GM12801 (cell line): ENCODE measurements around the gene SULT2B1.

Source experiments
- TF ChIP-seq, protein P1 (sequence below): IDR thresholded peaks from one replicate; pipeline ENCODE4 v1.5.1; 2011; ENCODE audit warnings: control low read depth; ENCODE audit not compliant: insufficient read length; ENCODE audit errors: extremely low read depth

Gene SULT2B1

DNA sequence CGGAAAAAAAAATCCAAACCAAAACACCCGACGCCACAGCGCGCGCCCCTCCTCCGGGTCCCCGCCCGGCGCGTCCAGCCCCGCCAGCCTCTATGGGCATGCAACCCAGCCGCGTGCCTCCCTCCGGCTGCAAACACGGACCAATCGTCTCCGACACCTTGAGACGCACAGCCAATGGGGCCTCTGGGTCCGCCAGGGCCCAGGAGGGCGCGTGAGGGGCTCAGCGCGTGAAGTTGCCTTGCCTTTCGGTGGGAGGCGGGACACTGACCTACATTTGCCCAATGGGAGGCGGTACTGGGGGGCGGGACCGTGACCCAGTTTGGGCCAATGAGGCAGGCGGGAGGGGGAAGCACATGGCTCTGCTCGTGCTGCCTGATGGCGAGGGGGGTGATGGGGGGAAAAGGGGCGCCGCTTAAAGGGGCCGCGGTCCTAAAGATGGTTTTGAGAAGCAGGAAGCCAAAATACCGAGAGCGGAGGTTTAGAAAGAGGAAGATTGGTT, 85.5 kb downstream of the SULT2B1 start:
- TF ChIP-seq, protein P1, sequence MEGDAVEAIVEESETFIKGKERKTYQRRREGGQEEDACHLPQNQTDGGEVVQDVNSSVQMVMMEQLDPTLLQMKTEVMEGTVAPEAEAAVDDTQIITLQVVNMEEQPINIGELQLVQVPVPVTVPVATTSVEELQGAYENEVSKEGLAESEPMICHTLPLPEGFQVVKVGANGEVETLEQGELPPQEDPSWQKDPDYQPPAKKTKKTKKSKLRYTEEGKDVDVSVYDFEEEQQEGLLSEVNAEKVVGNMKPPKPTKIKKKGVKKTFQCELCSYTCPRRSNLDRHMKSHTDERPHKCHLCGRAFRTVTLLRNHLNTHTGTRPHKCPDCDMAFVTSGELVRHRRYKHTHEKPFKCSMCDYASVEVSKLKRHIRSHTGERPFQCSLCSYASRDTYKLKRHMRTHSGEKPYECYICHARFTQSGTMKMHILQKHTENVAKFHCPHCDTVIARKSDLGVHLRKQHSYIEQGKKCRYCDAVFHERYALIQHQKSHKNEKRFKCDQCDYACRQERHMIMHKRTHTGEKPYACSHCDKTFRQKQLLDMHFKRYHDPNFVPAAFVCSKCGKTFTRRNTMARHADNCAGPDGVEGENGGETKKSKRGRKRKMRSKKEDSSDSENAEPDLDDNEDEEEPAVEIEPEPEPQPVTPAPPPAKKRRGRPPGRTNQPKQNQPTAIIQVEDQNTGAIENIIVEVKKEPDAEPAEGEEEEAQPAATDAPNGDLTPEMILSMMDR: no peak

DNA sequence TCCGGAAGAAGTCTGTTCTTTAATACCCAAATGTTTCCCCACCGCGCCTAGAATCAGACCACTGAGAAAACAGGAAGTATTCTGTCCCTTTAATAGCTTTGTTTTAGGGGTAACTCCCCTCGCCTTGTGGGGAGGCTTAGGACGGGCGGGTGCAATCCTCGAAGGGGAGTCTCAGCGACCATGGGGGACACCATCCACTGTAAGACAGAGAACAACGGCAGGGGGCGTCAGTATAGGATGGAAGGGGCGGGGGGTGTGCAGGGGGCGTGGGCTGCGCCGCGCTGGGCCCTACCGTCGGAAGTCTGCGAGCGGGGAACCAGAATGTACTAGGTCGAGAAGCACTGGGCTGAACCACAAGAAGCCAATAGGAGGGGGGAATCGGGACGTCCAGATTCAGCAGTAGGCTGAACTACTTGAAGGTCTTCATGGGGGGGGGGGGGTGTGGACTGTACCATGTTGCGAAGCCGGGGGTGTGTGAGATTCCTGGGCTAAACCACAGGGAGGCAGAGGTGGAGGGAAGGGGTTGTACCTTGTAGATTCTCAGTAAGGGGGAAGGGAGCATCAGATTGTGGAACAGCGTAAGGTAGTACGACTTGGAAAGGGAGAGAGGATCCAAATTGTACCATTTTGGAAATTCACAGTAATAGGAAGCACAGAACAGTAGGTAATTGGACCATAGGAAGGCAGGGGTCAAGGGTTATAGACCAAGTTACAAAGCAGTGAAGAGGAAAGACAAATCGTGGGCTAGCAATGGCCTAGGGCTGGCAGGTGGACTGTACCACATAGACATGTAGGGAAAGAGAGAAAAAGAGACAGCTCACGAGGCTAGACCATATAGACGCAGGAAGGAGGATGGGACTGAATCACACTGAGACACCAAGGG, 86.2 kb downstream of the SULT2B1 start:
- TF ChIP-seq, protein P1: no peak

DNA sequence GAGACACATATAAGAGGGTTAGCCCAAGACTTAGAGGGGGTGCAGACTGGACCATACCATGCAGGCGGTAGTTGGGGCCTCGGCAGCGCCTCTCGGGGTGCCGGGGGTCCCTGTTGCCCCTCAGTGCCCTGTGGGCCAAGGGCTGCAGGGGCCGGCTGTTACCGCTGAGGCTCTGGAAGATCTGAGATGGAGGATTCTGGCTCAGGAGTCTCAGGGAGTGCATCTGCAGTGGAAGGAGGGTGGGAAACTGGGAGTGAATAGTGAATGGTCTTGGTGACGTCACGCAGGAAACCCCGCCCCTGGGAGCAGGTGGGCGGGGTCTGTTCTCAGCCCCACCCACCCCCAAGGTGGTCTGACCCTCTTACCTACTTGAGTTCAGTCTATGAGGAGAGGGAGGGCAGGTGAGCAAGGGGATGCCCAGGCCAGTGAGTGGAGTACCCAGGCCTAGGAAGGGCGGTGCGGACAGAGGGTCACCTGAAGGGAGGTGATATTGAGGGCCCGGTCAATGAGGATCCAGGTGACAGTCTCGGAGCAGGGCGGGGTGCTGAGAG, 86.9 kb downstream of the SULT2B1 start:
- TF ChIP-seq, protein P1: no peak

DNA sequence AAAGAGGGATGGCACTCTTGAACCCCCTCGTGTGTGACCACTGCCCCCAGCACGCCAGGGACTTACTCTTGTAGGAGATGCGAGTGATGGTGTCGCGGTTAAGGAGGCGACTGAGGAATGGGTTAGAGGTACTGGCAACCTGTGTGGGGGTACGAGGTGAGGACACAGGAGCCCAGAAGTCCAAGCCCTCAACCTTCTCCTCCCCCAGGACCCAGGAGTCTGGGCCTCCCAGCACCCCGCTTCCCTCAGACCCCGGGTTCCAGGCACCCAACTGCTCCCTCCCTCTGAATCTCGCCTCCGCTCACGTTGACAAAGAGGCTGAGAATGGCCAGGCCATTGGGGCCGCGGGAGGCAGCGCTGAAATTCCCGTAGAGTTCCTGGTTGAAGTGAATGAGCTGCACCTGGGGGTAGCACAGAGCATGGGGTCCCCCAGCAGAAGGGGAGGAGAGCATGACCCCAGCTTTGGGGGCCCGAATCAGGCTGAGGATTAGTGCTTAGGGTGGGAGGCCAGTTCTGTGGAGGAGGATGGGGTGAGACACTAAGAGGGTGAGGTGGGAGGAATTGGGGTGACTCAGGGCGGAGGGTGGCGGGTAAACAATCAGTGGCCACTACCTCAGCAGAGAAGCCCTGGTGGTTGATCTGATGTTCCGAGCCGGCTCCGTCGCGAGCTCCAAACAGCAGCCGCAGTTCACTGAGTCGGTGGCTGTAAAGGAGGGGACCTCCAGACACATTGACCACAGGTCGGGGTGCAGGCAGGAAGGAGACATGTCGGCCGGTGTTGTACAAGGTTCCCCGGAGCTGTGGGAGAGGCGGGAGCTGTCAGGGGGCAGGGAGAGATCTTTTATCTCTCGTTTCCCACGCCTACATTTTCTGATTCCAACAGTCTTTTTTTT, 87.8 kb downstream of the SULT2B1 start:
- TF ChIP-seq, protein P1: no peak

DNA sequence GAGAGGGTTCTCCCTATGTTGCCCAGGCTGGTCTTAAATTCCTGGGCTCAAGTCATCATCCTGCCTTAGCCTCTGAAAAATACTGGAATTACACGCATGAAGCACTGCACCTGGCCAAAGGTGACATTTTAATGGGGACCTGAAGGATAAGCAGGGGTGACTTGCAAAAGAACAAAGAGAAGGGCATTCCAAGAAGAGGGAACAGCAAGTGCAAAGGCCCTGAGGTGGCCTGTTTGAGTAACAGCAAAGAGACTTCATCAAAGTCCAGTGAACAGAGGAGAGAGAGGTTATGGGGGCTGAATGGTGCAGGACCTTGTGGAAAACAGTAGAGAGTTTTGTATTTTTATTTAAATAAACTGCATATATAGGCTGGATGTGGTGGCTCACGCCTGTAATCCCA, 89.9 kb downstream of the SULT2B1 start:
- TF ChIP-seq, protein P1: no peak

DNA sequence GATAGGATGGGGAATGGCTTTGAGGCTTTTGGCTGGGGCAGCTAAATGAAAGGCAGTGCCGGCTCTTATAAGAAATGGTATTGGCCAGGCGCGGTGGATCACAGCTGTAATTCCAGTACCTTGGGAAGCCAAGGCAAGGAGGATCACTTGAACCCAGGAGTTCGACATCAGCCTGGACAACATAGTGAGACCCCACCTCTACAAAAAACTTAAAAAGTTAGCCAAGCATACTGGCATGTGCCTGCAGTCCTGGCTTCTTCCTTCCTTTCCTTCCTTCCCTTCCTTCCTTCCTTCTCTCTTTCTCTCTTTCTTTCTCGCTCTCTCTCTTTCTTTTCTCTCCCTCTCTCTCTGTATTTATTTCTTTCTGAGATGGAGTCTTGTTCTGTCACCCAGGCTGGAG, 90.9 kb downstream of the SULT2B1 start:
- TF ChIP-seq, protein P1: no peak

DNA sequence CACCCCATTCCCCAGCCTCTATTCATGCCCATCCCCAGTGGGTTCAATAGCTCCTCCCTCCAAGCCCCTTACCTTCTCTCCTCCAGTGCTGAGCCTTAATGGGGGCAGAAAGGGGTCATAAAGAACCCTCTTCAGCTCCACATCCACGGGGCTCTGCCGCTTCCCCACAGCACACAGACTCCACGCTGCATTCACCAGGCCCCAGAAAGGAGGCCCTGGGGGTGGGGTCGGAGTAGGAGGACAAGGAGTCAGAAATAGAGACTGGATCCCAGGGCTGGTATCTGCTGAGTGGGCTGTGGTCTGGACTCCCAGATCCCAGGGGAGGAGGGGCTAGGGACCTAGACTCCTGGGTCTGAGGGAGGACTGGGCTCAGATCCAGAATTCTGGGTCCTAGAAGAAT, 92.4 kb downstream of the SULT2B1 start:
- TF ChIP-seq, protein P1: no peak
